Lower leg skin (tissue), 4 donors: Measurements from ENCODE around the gene LIME1. TPM values are rescaled to one million over a fixed set of nuclear protein-coding genes. Genes with fewer than 3 reads are reported as not detected.
"Not testable (repeated sequence)": the region's sequence is repeated elsewhere in the genome, so short reads cannot be mapped to it uniquely, and the experiment has no call there.

ENCODE experiments used
- DNase-seq, 2 donors: peaks; one replicate each; pipeline ENCODE4 v3.0.0-alpha.2; 2019; ENCODE audit warnings: low spot score in 2 of 2
- H3K4me3 ChIP-seq: fragments of 200-600 bp; sonication (generic); 2 replicates; pipeline ENCODE4 v1.5.1; 2017; ENCODE audit warnings: mild to moderate bottlenecking, low read depth; ENCODE audit not compliant: poor library complexity, severe bottlenecking
- POLR2A ChIP-seq, 2 donors: fragments of 450-650 bp; IDR thresholded peaks; one replicate each; pipeline ENCODE4 v1.6.1; 2016 to 2017; ENCODE audit warnings: antibody characterized with exemption in 2 of 2, mild to moderate bottlenecking in 1 of 2, moderate library complexity in 1 of 2
- WGBS, 2 donors: methylation state at CpG; one replicate each; pipeline ENCODE4 v1.1.5; 2018; 5-methylcytosine and 5-hydroxymethylcytosine counted together
- intact Hi-C: fragments of 100-400 bp; cut with DNase I; formaldehyde crosslinking; loops from one replicate; pipeline ENCODE4 v1.15.0; 2023; ENCODE audit warnings: low total_unique reads
- total RNA-seq, 4 donors: library from RNA; depleted of rRNA; stranded (reverse); fragments of >200 nt; gene quantifications; one replicate each; pipeline ENCODE4 v1.1.0, GENCODE V29; 2016
- TF ChIP-seq, protein P1 (sequence below), 3 donors: fragments of 450-650 bp; IDR thresholded peaks; one replicate each; pipeline ENCODE4 v1.5.1; 2016; ENCODE audit warnings: antibody characterized with exemption in 3 of 3, mild to moderate bottlenecking in 3 of 3, moderate library complexity in 2 of 3

The LIME1 gene
- total RNA-seq, 4 donors from 2014 or later, result 17.8 to 26.3 (median 21.8) TPM

DNA sequence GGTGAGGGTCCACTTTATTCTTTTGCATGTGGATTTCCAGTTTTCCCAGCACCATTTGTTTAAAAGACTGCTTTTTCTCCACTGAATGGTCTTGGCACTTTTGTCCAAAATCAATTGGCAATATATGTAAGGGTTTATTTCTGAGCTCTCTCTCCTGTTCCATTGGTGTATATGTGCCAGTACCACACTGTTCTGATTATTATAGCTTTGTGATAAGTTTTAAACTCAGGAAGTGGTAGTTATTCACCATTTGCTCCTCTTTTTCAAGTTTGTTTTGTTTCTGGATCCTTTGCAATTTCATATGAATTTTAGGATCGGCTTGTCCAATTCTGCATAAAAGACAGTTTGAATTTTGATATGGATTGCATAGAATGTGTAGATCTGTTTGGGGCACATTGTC, 24.3 kb upstream of the LIME1 start:
- no peak for TF ChIP-seq POLR2A (IDR thresholded peaks at IDR 0.05)
- TF ChIP-seq, protein P1, sequence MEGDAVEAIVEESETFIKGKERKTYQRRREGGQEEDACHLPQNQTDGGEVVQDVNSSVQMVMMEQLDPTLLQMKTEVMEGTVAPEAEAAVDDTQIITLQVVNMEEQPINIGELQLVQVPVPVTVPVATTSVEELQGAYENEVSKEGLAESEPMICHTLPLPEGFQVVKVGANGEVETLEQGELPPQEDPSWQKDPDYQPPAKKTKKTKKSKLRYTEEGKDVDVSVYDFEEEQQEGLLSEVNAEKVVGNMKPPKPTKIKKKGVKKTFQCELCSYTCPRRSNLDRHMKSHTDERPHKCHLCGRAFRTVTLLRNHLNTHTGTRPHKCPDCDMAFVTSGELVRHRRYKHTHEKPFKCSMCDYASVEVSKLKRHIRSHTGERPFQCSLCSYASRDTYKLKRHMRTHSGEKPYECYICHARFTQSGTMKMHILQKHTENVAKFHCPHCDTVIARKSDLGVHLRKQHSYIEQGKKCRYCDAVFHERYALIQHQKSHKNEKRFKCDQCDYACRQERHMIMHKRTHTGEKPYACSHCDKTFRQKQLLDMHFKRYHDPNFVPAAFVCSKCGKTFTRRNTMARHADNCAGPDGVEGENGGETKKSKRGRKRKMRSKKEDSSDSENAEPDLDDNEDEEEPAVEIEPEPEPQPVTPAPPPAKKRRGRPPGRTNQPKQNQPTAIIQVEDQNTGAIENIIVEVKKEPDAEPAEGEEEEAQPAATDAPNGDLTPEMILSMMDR (IDR thresholded peaks at IDR 0.05), result no peak
- 96 to 100% methylated on average over 1 of the region's 1 CpG for WGBS, 2 donors

DNA sequence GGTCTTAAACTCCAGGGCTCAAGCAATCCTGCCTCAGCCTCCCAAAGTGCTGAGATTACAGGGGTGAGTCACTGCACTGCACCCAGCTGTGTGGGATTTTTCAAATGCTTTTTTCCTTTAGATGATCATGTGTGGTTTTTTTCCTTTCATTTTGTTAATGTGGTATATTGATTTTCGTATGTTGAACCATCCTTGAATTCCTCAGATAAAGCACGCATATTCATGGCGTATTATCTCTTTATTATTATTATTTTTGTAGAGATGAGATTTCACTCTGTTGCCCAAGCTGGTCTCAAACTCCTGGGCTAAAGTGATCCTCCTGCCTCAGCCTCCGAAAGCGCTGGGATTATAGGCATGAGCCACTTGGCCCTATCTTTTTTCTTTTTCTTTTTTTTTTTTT, 21.6 kb upstream of the LIME1 start:
- WGBS, 2 donors, result 98 to 99% methylated on average over 5 of the region's 5 CpGs
- intact Hi-C loops, result no loop called here
- no peak for DNase-seq
- no peak overlapping the region for H3K4me3 ChIP-seq
- TF ChIP-seq POLR2A (IDR thresholded peaks at IDR 0.05), result no peak
- TF ChIP-seq, protein P1 (IDR thresholded peaks at IDR 0.05), result no peak

More for the DNA sequence above, 24.3 kb upstream of the LIME1 start:
- intact Hi-C loops, result no loop called here
- DNase-seq, result no peak
- no peak overlapping the region for H3K4me3 ChIP-seq

DNA sequence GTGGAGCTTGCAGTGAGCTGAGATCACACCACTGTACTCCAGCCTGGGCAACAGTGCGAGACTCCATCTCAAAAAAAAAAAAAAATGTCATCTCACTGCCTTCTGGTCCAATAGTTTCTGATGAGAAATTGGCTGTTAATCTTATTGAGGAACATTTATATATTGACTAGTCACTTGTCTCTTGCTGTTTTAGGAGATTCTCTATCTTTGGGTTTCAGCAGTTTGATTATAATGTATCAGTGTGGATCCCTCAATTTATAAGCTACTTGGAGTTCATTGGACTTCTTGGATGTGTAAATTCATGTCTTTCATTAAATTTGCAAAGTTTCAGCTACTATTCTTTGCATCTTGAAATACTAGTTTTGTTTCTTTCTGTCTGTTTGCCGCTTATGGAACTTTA, 17.5 kb upstream of the LIME1 start:
- DNase-seq, result no peak
- H3K4me3 ChIP-seq, result no peak overlapping the region
- intact Hi-C loops, result no loop called here
- TF ChIP-seq, protein P1 (IDR thresholded peaks at IDR 0.05), result no peak
- no peak for TF ChIP-seq POLR2A (IDR thresholded peaks at IDR 0.05)
- WGBS, 2 donors, result 100% methylated on average over 2 of the region's 2 CpGs

DNA sequence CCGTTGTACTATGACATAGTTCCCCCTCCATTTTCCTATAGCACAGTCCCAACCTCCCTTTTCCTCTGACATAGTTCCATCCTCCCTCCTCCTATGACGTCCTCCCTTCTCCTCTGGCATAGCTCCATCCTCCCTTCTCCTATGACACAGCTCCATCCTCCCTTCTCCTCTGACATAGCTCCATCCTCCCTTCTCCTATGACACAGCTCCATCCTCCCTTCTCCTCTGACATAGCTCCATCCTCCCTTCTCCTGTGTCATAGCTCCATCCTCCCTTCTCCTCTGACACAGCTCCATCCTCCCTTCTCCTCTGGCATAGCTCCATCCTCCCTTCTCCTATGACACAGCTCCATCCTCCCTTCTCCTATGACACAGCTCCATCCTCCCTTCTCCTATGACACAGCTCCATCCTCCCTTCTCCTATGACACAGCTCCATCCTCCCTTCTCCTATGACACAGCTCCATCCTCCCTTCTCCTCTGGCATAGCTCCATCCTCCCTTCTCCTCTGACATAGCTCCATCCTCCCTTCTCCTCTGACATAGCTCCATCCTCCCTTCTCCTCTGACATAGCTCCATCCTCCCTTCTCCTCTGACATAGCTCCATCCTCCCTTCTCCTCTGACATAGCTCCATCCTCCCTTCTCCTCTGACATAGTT, 13.4 kb upstream of the LIME1 start:
- 73 to 91% methylated on average over 2 of the region's 2 CpGs for WGBS, 2 donors
- H3K4me3 ChIP-seq, DNase-seq, intact Hi-C loops: not testable (repeated sequence)

DNA sequence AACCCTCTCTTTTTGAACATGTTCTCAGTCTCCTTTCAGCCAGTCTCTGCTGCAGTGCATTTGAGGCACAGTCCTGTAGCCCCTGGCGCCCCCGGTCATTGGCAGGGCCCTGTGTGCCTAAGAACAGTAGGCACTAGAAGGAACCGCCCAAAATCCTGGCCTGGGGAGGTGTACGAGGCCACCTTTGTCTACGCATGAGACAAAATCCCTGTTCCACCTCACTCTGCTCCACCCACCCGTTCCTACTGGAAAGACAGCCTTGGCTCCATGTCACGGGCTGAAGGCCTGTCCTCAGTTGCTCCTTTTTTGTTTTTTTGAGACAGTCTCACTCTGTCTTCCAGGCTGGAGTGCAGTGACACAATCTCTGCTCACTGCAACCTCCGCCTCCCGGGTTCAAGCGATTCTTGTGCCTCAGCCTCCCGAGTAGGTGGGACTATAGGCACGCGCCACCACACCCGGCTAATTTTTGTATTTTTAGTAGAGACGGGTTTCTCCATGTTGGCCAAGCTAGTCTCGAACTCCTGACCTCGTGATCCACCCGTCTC, 6.2 kb upstream of the LIME1 start:
- 93 to 95% methylated on average over 18 of the region's 18 CpGs for WGBS, 2 donors
- peak in 1 of 2 donors; percentile 68 for DNase-seq
- intact Hi-C loops, H3K4me3 ChIP-seq: not testable (repeated sequence)

DNA sequence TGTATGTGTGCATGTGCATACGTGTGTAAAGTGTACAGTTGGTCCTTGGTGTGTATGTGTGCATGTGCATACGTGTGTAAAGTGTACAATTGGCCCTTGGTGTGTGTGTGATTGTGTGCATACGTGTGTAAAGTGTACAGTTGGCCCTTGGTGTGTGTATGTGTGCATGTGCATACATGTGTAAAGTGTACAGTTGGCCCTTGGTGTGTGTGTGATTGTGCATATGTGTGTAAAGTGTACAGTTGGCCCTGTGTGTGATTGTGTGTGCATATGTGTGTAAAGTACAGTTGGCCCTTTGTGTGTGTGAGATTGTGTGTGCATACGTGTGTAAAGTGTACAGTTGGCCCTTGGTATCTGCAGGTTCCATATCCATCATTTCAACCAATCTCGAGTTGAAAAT, 5.1 kb upstream of the LIME1 start:
- intact Hi-C loops, result no loop called here
- no peak for DNase-seq
- TF ChIP-seq POLR2A (IDR thresholded peaks at IDR 0.05), result no peak
- TF ChIP-seq, protein P1 (IDR thresholded peaks at IDR 0.05), result no peak
- WGBS, 2 donors, result 77 to 80% methylated on average over 5 of the region's 5 CpGs
- H3K4me3 ChIP-seq, result no peak overlapping the region
